OCI-LY1 (cell line): ENCODE measurements around the gene SLC24A3.

ENCODE experiments used
- H2AFZ ChIP-seq: fragments of 200-600 bp; sonication (generic), shearing (Covaris generic); 2 replicates; pipeline ENCODE4 v1.6.0; 2014; ENCODE audit warnings: antibody characterized with exemption, mild to moderate bottlenecking, low read length
- H3F3A ChIP-seq: fragments of 200-600 bp; sonication (generic), shearing (Covaris generic); 2 replicates; pipeline ENCODE4 v1.6.0; 2014; ENCODE audit warnings: mild to moderate bottlenecking, antibody characterized with exemption, low read length, moderate library complexity; ENCODE audit not compliant: insufficient read depth
- H3K27ac ChIP-seq: fragments of 200-600 bp; sonication (generic); 2 replicates; pipeline ENCODE4 v1.5.1; 2014; ENCODE audit warnings: low read length, mixed run types, mild to moderate bottlenecking, low read depth; ENCODE audit not compliant: poor library complexity, severe bottlenecking
- H3K27me3 ChIP-seq: fragments of 200-600 bp; sonication (generic); 2 replicates; pipeline ENCODE4 v1.6.0; 2014; ENCODE audit warnings: antibody characterized with exemption, mild to moderate bottlenecking, low read length, moderate library complexity; ENCODE audit not compliant: insufficient read depth
- H3K36me3 ChIP-seq: fragments of 200-600 bp; sonication (generic); 2 replicates; pipeline ENCODE4 v1.6.1; 2014; ENCODE audit warnings: mild to moderate bottlenecking, antibody characterized with exemption, low read length, moderate library complexity, mixed read lengths; ENCODE audit not compliant: insufficient read depth
- H3K4me1 ChIP-seq: fragments of 200-600 bp; sonication (generic); 2 replicates; pipeline ENCODE4 v1.5.1; 2014; ENCODE audit warnings: mild to moderate bottlenecking, low read length, moderate library complexity; ENCODE audit not compliant: insufficient read depth, severe bottlenecking
- H3K4me2 ChIP-seq: fragments of 200-600 bp; sonication (generic), shearing (Covaris generic); 2 replicates; pipeline ENCODE4 v1.6.1; 2014; ENCODE audit warnings: low read length
- H3K4me3 ChIP-seq: fragments of 200-600 bp; sonication (generic); 2 replicates; pipeline ENCODE4 v1.5.1; 2014; ENCODE audit warnings: low read length, low read depth, mild to moderate bottlenecking, mixed read lengths; ENCODE audit not compliant: poor library complexity, severe bottlenecking
- H3K79me2 ChIP-seq: fragments of 200-600 bp; shearing (Covaris generic); 2 replicates; pipeline ENCODE4 v1.6.1; 2016; ENCODE audit warnings: mixed run types, low read length, mixed read lengths; ENCODE audit not compliant: insufficient read depth
- H3K9ac ChIP-seq: fragments of 200-600 bp; sonication (generic), shearing (Covaris generic); 2 replicates; pipeline ENCODE4 v1.6.1; 2014; ENCODE audit warnings: mild to moderate bottlenecking, low read length, mixed read lengths
- H3K9me2 ChIP-seq: fragments of 200-600 bp; sonication (generic), shearing (Covaris generic); 2 replicates; pipeline ENCODE4 v1.6.1; 2014; ENCODE audit warnings: low read depth, mild to moderate bottlenecking, low read length, mixed read lengths
- H3K9me3 ChIP-seq: fragments of 200-600 bp; shearing (Covaris generic); 2 replicates; pipeline ENCODE4 v1.6.1; 2014; ENCODE audit warnings: low read length, mixed read lengths
- H4K20me1 ChIP-seq: fragments of 200-600 bp; sonication (generic), shearing (Covaris generic); 2 replicates; pipeline ENCODE4 v1.6.0; 2016; ENCODE audit warnings: mild to moderate bottlenecking, low read length; ENCODE audit not compliant: insufficient read depth
- EZH2 ChIP-seq: fragments of 200-600 bp; sonication (generic), shearing (Covaris generic); IDR thresholded peaks from 2 replicates; pipeline ENCODE4 v1.8.0; 2017; ENCODE audit warnings: borderline replicate concordance, mixed run types, mild to moderate bottlenecking, antibody characterized with exemption, low read length, moderate library complexity, mixed read lengths
- TF ChIP-seq, protein P1 (sequence below): fragments of 200-600 bp; sonication (generic), shearing (Covaris generic); IDR thresholded peaks from 2 replicates; pipeline ENCODE4 v1.5.1; 2017; ENCODE audit warnings: mild to moderate bottlenecking, antibody characterized with exemption, low read length, moderate library complexity, mixed read lengths

The SLC24A3 gene

DNA sequence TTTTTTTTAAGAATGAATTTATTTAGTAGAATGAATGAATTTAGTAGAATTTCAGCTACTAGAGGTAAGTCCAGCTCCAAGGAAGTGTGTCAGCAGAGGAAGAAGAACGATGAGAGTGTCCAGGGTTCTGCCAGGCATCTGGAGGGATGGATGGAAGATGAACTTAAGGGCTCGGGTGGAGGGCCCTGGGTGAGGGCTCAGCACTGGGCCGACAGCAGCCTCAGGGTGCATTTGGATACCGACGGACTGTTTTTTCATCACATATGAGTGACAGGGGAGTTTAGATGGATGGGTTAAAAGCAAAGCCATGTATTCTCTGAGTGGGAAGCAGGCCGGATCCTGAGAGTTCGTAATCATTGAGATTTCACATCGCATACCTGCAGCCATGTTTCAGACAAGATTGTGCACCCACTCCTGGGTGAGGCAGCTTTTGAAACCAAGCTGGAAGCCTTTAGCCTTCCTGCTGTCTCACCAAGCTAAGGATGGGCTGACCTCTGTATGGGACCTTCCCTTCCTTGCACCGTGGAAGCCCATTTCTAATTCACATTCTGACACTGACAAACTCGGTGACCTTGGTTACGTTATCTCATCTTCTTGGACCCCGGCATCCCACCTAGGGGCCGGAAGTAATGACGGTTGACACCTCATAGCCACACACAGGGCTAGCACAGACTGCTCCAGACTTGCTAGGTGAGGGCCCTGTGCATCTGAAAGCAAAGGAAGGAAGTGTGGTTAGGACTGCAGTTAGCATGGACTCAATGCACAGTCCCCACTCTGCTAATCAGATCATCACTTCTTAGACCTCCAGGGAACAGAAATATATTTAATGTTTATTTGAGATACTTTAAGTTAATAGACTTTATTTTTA is 228.5 kb downstream of the SLC24A3 start:
- no peaks in the 10 kb centered on the region for H3K27me3 ChIP-seq
- H2AFZ ChIP-seq, result no peak overlapping the region
- no peak overlapping the region for H3K4me2 ChIP-seq
- no peak overlapping the region for H3K27ac ChIP-seq
- H3K4me3 ChIP-seq, result no peak overlapping the region
- no peaks in the 10 kb centered on the region for H3F3A ChIP-seq
- no peak for TF ChIP-seq EZH2
- TF ChIP-seq, protein P1, sequence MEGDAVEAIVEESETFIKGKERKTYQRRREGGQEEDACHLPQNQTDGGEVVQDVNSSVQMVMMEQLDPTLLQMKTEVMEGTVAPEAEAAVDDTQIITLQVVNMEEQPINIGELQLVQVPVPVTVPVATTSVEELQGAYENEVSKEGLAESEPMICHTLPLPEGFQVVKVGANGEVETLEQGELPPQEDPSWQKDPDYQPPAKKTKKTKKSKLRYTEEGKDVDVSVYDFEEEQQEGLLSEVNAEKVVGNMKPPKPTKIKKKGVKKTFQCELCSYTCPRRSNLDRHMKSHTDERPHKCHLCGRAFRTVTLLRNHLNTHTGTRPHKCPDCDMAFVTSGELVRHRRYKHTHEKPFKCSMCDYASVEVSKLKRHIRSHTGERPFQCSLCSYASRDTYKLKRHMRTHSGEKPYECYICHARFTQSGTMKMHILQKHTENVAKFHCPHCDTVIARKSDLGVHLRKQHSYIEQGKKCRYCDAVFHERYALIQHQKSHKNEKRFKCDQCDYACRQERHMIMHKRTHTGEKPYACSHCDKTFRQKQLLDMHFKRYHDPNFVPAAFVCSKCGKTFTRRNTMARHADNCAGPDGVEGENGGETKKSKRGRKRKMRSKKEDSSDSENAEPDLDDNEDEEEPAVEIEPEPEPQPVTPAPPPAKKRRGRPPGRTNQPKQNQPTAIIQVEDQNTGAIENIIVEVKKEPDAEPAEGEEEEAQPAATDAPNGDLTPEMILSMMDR, result no peak
- no peak overlapping the region for H3K9ac ChIP-seq
- H3K9me2 ChIP-seq, result no peaks in the 10 kb centered on the region
- no peaks in the 10 kb centered on the region for H4K20me1 ChIP-seq
- no peaks in the 10 kb centered on the region for H3K9me3 ChIP-seq
- H3K79me2 ChIP-seq, result no peaks in the 10 kb centered on the region
- H3K36me3 ChIP-seq, result no peaks in the 10 kb centered on the region
- H3K4me1 ChIP-seq, result no peaks in the 10 kb centered on the region

DNA sequence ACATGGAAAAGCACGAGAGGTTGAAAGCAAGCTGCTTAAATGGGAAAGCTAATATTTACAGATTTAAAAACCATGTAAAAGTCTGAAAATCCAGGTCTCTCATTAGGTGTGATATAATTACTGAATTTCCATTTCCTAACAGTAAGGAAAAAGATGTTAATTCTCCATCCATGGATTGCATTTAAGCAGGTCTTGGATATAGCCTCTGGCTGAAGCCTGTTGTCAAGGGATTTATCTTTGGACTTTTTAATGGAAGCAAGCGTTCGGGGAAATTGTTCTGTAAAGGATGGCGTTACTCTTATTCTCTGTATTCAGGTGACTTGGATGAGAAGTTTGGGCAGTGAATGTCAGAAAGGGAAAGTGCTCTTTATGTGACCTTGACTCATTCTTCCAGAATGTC is 233.8 kb downstream of the SLC24A3 start:
- Histone ChIP-seq H3K4me3 (no peak overlapping the region), H3F3A (no peaks in the 10 kb centered on the region), H4K20me1 (no peaks in the 10 kb centered on the region), H3K36me3 (no peaks in the 10 kb centered on the region), H3K4me2 (no peak overlapping the region), H3K9me2 (no peaks in the 10 kb centered on the region), H3K27ac (no peak overlapping the region), H3K9ac (no peak overlapping the region), H2AFZ (no peak overlapping the region), H3K27me3 (no peaks in the 10 kb centered on the region), H3K9me3 (no peaks in the 10 kb centered on the region), H3K4me1 (no peaks in the 10 kb centered on the region), H3K79me2 (no peaks in the 10 kb centered on the region)
- no peak for TF ChIP-seq EZH2
- TF ChIP-seq, protein P1, result no peak

DNA sequence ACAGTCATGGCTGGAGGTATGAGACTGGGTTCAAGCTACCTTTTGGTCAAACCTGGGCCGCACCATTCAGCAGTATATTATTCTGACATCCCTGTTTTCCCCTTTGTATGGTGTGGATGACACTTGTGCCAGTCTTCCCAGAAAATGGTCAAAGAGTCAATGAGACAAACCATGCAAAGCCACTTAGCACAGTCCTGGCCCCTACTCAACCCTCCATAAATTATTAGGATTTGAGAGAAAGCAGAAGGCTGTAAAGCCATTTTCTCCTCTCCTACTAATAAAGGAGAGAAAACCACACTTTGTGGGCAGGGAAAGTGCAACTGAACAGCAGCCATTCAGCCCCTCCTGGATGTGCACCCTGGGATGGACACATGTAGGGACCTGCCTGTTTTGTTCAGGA is 236.2 kb downstream of the SLC24A3 start:
- Histone ChIP-seq H3K4me3 (no peak overlapping the region), H3K4me2 (no peak overlapping the region), H3K9ac (no peak overlapping the region), H3K27me3 (no peaks in the 10 kb centered on the region), H3F3A (no peaks in the 10 kb centered on the region), H3K79me2 (no peaks in the 10 kb centered on the region), H3K9me2 (no peaks in the 10 kb centered on the region), H3K27ac (no peak overlapping the region), H3K9me3 (no peaks in the 10 kb centered on the region), H3K4me1 (no peaks in the 10 kb centered on the region), H3K36me3 (no peaks in the 10 kb centered on the region), H4K20me1 (no peaks in the 10 kb centered on the region), H2AFZ (no peak overlapping the region)
- TF ChIP-seq EZH2, result no peak
- TF ChIP-seq, protein P1, result no peak
